ENCODE data around the gene GON4L.
"Not testable (repeated sequence)": the region's sequence is repeated elsewhere in the genome, so short reads cannot be mapped to it uniquely, and the experiment has no call there.

GON4L gene

DNA sequence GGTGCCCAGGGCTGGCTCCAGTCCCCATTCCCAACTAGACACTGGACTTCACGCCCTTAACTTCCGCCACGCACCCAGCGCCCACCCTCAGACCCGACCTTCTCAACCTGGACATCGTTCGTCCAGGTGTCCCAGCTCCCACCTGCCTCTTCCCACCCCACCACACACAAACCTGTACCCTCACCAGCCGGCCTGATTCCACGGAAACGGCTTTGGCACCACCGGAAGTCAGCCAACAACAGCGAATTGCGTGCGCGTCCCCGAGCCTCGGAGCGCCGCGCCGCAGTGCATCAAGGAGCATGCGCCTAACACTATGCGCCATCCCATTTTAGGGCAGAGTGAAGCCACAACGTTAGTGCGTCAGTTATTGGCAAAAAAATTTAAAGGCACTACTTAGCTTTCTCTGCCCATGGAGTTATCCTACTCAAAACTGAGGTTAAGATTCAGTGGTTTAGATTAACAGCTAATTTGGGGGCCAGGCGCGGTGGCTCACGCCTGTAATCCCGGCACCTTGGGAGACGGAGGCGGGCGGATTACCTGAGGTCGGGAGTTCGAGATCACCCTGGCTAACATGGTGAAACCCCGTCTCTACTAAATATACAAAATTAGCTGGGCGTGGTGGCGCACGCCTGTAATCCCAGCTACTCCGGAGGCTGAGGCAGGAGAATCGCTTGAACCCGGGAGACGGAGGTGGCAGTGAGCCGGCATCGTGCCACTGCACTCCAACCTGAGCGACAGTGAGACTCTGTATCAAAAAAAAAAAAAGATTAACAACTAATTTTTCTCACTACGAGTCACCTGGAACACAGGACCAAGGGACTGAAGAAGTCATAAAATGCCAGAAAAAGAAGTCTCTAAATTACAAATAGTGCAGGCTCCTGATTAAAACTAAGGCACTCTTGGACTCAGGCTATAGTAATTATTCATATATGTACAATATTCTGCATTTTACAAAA is at the start of gene GON4L:
Gene GON4L, minus strand, starts transcription at position 240 of the 956 bp plus-strand sequence. CDS start 3,434 bp downstream, outside the sequence.
- Mint-ChIP-seq H3K9me3 (no peaks in the 10 kb centered on the region), H3K27ac (peak within 1 kb of the TSS; percentile 98), H3K4me1 (ENCODE audit: low read depth) (peaks cover 70% of the 10 kb centered on the region), H3K4me3 (peak within 1 kb of the TSS; percentile 99), H3K36me3 (ENCODE audit: low read depth) (peaks cover 46% of the 10 kb centered on the region), H3K27me3 (peaks cover 11% of the 10 kb centered on the region)
- DNase-seq = peak; percentile 89

- H3K36me3 Mint-ChIP-seq (ENCODE audit: low read depth) = peaks cover 82% of the 10 kb centered on the region
- no peaks in the 10 kb centered on the region for H3K27me3 Mint-ChIP-seq
- no peak overlapping the region for H3K4me3 Mint-ChIP-seq
- no peaks in the 10 kb centered on the region for H3K9me3 Mint-ChIP-seq
- H3K4me1 Mint-ChIP-seq (ENCODE audit: low read depth) = peaks cover 4% of the 10 kb centered on the region
- no peak for DNase-seq
- peak overlapping the region; percentile 71 for H3K27ac Mint-ChIP-seq
Measured at GRCh38 chr1:155904261-155904660, 47.2 kb upstream of the GON4L start.

DNA sequence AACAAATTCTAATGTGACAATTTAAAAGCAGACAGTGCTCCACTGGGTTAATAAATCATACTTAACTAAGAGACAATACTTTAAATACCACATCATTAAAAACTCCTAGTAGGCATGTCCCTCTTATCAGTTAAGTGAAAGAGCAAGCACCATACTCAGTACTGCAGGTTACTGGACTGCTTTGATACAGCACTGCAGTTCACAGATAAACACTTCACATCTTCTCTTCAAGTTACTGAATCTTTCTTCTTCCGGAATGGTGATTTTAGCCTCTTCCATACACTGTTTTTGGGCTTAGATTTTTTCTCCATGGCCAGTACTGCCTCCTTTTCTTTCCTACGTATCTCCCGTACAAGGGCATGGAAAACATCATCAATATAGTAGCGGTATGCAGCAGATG is 43.1 kb upstream of the GON4L start:
- peak overlapping the region; percentile 6 for H3K27ac Mint-ChIP-seq
- peaks cover 80% of the 10 kb centered on the region for H3K36me3 Mint-ChIP-seq (ENCODE audit: low read depth)
- no peaks in the 10 kb centered on the region for H3K27me3 Mint-ChIP-seq

DNA sequence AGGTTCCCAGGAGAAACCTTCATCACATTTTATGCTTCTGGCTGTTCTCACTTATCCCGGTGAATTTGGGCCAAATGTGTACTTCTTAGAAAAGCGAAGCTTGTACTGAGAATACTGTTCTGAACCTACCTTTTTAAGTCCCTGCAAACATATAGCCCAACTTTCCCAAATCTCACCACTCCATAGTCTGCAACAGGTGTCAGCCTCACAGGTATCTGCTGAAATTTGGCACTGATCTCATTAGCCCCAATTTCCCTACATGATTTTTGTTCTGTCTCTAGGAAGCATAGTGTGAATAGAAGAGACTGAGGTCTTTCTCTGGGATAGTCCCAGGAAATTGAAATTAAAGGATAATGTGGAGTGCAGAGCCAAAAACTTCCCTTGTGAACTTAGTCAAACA is 42.7 kb upstream of the GON4L start:
- H3K4me1 Mint-ChIP-seq (ENCODE audit: low read depth) = peaks cover 3% of the 10 kb centered on the region
- no peaks in the 10 kb centered on the region for H3K9me3 Mint-ChIP-seq
- H3K4me3 Mint-ChIP-seq = no peak overlapping the region
- no peaks in the 10 kb centered on the region for H3K27me3 Mint-ChIP-seq
- peaks cover 76% of the 10 kb centered on the region for H3K36me3 Mint-ChIP-seq (ENCODE audit: low read depth)
- H3K27ac Mint-ChIP-seq = no peak overlapping the region
- no peak for DNase-seq

More for the DNA sequence above, 43.1 kb upstream of the GON4L start:
- no peak for DNase-seq
- Mint-ChIP-seq H3K4me3 (no peak overlapping the region), H3K4me1 (ENCODE audit: low read depth) (peaks cover 3% of the 10 kb centered on the region), H3K9me3 (no peaks in the 10 kb centered on the region)

- Mint-ChIP-seq H3K9me3 (no peaks in the 10 kb centered on the region), H3K27ac (no peak overlapping the region), H3K36me3 (ENCODE audit: low read depth) (peaks cover 69% of the 10 kb centered on the region), H3K4me3 (no peak overlapping the region), H3K4me1 (ENCODE audit: low read depth) (peaks cover 5% of the 10 kb centered on the region), H3K27me3 (no peaks in the 10 kb centered on the region)
- no peak for DNase-seq
Measured at GRCh38 chr1:155898888-155899287, 41.9 kb upstream of the GON4L start.

DNA sequence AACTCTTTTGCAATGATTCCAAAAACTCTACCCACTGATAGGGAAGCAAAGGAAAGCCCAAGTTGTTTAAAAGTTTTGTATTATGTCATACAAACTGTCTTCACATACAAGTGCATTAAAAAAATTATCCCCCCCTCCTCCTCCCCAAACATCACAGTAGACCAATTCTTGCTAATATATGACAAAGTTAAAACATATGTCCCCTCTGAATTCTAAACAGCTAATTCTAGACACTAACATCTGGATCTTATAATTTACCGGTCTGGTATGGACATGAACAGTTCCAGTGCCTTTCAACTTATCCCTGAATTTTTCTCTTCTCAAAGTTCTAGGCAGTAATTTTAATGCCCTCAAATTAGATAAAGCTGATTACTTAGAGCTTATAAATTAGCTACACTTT is 40.7 kb upstream of the GON4L start:
- Mint-ChIP-seq H3K27ac (peak overlapping the region; percentile 56), H3K4me1 (ENCODE audit: low read depth) (peaks cover 17% of the 10 kb centered on the region), H3K27me3 (no peaks in the 10 kb centered on the region), H3K36me3 (ENCODE audit: low read depth) (peaks cover 58% of the 10 kb centered on the region), H3K9me3 (no peaks in the 10 kb centered on the region), H3K4me3 (no peak overlapping the region)
- DNase-seq = no peak

DNA sequence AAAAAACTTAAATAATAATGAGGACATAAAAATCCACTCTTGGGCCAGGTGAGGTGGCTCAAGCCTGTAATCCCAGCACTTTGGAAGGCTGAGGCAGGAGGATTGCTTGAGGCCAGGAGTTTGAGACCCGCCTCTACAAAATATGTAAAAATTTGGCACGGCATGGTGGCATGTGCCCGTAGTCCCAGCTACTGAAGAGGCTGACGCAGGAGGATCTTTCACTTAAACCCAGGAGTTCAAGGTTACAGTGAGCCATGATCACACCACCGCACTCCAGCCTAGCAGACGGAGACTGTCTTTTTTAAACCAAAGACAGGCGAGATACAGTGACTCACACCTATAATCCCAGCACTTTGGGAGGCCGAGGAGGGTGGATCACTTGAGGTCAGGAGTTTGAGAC is 39.5 kb upstream of the GON4L start:
- H3K4me3 Mint-ChIP-seq, DNase-seq, H3K9me3 Mint-ChIP-seq, H3K27me3 Mint-ChIP-seq: not testable (repeated sequence)
- peaks cover 18% of the 10 kb centered on the region for H3K4me1 Mint-ChIP-seq (ENCODE audit: low read depth)
- H3K27ac Mint-ChIP-seq = peak overlapping the region; percentile 14
- peaks cover 52% of the 10 kb centered on the region for H3K36me3 Mint-ChIP-seq (ENCODE audit: low read depth)

DNA sequence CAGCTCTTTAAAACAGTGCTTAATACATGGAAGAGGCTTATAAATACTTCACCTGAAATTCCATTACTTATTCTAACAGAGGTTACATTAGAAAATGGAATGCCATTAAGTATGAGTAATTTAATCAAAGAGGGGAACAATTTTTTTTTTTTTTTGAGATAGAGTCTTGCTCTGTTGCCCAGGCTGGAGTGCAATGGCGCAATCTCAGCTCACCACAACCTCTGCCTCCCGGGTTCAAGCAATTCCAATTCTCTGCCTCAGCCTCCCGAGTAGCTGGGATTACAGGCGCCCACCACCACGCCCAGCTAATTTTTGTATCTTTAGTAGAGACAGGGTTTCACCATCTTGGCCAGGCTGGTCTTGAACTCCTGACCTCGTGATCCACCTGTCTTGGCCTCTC is 38.6 kb upstream of the GON4L start:
- Mint-ChIP-seq H3K4me1 (ENCODE audit: low read depth) (peaks cover 18% of the 10 kb centered on the region), H3K36me3 (ENCODE audit: low read depth) (peaks cover 44% of the 10 kb centered on the region)
- DNase-seq, H3K27ac Mint-ChIP-seq, H3K4me3 Mint-ChIP-seq, H3K27me3 Mint-ChIP-seq, H3K9me3 Mint-ChIP-seq: not testable (repeated sequence)

DNA sequence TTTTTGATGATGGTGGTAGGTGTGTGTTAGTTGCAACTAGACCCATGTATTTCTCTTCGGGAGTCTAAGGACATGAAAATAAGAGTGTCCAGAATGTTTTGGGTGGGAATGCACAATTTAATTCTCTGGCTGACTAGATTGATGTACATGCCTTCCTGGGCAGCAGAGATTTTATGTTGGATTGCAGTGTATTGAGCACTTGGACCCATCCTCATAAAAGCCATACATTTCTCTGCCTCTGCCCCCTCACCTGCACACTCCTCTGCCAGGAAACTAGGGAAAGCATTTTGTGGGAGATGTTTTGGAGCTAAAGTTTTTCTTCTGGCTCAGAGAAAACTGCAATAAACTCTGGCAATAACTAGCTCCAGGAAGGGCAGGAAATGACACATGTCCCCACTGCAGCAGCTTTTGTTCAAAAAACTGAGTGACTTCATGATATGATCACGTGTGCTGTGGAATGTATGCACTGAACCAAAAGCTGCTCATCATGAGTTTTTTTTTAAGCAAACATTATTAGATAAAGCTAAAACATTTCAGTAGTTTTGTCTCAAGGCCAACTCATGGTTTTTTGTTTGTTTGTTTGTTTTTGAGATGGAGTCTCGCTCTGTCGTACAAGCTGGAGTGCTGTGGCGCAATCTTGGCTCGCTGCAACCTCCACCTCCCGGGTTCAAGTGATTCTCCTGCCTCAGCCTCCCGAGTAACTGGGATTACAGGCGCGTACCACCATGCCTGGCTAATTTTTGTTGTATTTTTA is 36.6 kb upstream of the GON4L start:
- DNase-seq = no peak
- peak overlapping the region; percentile 76 for H3K27ac Mint-ChIP-seq

GRCh38 chr1:155892796-155893195 is 35.8 kb upstream of the GON4L start:
- no peak for DNase-seq

More for the DNA sequence above, 36.6 kb upstream of the GON4L start:
- Mint-ChIP-seq H3K36me3 (ENCODE audit: low read depth) (peaks cover 24% of the 10 kb centered on the region), H3K4me1 (ENCODE audit: low read depth) (peaks cover 18% of the 10 kb centered on the region), H3K27me3 (no peaks in the 10 kb centered on the region), H3K4me3 (no peak overlapping the region), H3K9me3 (no peaks in the 10 kb centered on the region)

GRCh38 chr1:155890251-155890650 is 33.2 kb upstream of the GON4L start:
- Mint-ChIP-seq H3K4me1 (ENCODE audit: low read depth) (peaks cover 15% of the 10 kb centered on the region), H3K9me3 (no peaks in the 10 kb centered on the region), H3K27ac (no peak overlapping the region), H3K27me3 (no peaks in the 10 kb centered on the region), H3K36me3 (ENCODE audit: low read depth) (peaks cover under 1% of the 10 kb centered on the region), H3K4me3 (no peak overlapping the region)
- no peak for DNase-seq

More at GRCh38 chr1:155892796-155893195, 35.8 kb upstream of the GON4L start:
- Mint-ChIP-seq H3K4me1 (ENCODE audit: low read depth) (peaks cover 16% of the 10 kb centered on the region), H3K4me3 (no peak overlapping the region), H3K27ac (peak overlapping the region; percentile 76), H3K27me3 (no peaks in the 10 kb centered on the region), H3K9me3 (no peaks in the 10 kb centered on the region), H3K36me3 (ENCODE audit: low read depth) (peaks cover 18% of the 10 kb centered on the region)

DNA sequence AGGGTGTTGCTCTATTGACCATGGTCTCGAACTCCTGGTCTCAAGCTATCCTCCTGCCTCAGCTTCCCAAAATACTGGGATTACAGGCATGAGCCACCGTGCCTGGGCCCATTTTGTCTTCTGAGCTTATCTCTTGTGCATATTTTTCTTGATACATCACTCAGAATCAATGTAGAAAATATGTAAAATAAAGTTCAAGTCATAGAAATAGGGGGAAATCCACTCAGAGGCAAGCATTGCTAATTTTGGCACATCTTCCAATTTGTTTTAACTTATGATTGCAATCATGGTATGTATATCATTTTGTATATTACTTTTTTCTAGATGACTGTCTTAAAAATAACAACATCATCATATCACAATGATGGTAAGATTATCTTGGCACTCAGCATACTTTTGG is 32.6 kb upstream of the GON4L start:
- no peak for DNase-seq
- no peak overlapping the region for H3K27ac Mint-ChIP-seq
- H3K9me3 Mint-ChIP-seq = no peaks in the 10 kb centered on the region
- peaks cover 15% of the 10 kb centered on the region for H3K4me1 Mint-ChIP-seq (ENCODE audit: low read depth)
- H3K4me3 Mint-ChIP-seq = no peak overlapping the region
- H3K36me3 Mint-ChIP-seq (ENCODE audit: low read depth) = no peaks in the 10 kb centered on the region
- no peaks in the 10 kb centered on the region for H3K27me3 Mint-ChIP-seq

DNA sequence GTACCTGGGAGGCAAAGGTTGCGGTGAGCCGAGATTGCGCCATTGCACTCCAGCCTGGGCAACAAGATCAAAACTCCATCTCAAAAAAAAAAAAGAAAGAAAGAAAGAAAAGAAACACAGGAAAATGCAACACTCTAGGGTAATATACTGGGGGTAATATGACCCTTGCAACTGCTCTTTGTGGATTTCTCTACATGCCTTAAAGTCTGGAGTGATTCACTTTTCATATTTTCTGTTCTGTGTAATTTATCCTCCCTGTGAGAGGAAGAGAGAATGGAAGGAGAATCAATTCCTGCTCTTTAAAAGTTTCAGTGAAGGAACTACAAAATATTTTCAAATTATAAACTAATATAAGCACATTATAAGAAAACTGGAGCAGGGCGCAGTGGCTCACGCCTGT is 31.5 kb upstream of the GON4L start:
- no peaks in the 10 kb centered on the region for H3K36me3 Mint-ChIP-seq (ENCODE audit: low read depth)
- no peaks in the 10 kb centered on the region for H3K9me3 Mint-ChIP-seq
- H3K27ac Mint-ChIP-seq = no peak overlapping the region
- no peak overlapping the region for H3K4me3 Mint-ChIP-seq
- DNase-seq = no peak
- no peaks in the 10 kb centered on the region for H3K27me3 Mint-ChIP-seq
- H3K4me1 Mint-ChIP-seq (ENCODE audit: low read depth) = peaks cover 8% of the 10 kb centered on the region

- DNase-seq = no peak
Measured at GRCh38 chr1:155884982-155885381, 28.0 kb upstream of the GON4L start.

More at GRCh38 chr1:155884982-155885381, 28.0 kb upstream of the GON4L start:
- Mint-ChIP-seq H3K27ac (no peak overlapping the region), H3K27me3 (no peaks in the 10 kb centered on the region), H3K4me1 (ENCODE audit: low read depth) (no peaks in the 10 kb centered on the region), H3K36me3 (ENCODE audit: low read depth) (peaks cover 2% of the 10 kb centered on the region), H3K9me3 (no peaks in the 10 kb centered on the region), H3K4me3 (no peak overlapping the region)
